IMR-90 (cell line): ENCODE measurements around the gene LATS2. TPM values are rescaled to one million over a fixed set of nuclear protein-coding genes. Genes with fewer than 3 reads are reported as not detected.
"Not testable (repeated sequence)": the region's sequence is repeated elsewhere in the genome, so short reads cannot be mapped to it uniquely, and the experiment has no call there.

ENCODE experiments used
- ATAC-seq: fragments of 200-7000 bp; cut with Tn5 transposase; 2 replicates; pipeline ENCODE4 v1.9.1; 2020; ENCODE audit warnings: low read depth, mild to moderate bottlenecking, moderate library complexity
- BruUV-seq: library from RNA; stranded (reverse); fragments of 400-500 nt; replicated peaks from 2 replicates; lab custom pipeline; 2021; lab: Mats Ljungman, UMichigan
- CTCF ChIA-PET: fragments of 300-600 bp; formaldehyde crosslinking; extraction: SDS; loops from one replicate; lab custom pipeline; 2021; ENCODE audit warnings: antibody characterized with exemption; lab: Yijun Ruan, JAX
- POLR2A ChIA-PET: fragments of 300-600 bp; sonication (Branson Sonifier 250); formaldehyde crosslinking; loops from one replicate; lab custom pipeline; 2022; ENCODE audit warnings: antibody characterized with exemption; ENCODE audit not compliant: unreplicated experiment; lab: Charles Lee
- DNase-seq: peaks from one replicate; pipeline ENCODE4 v3.0.0; 2013
- H2AFZ ChIP-seq: replicated peaks from 2 replicates; pipeline ENCODE3; 2013; ENCODE audit warnings: low read length, mild to moderate bottlenecking; ENCODE audit not compliant: poor library complexity
- H2AK5ac ChIP-seq: 2 replicates; pipeline ENCODE4 v1.6.1; 2013; ENCODE audit warnings: low read depth, low read length, inconsistent platforms
- H2AK9ac ChIP-seq: replicated peaks from 2 replicates; pipeline ENCODE3; 2013; ENCODE audit warnings: mild to moderate bottlenecking, low read depth, low read length, moderate library complexity; ENCODE audit not compliant: poor library complexity
- H2BK120ac ChIP-seq: 2 replicates; pipeline ENCODE4 v1.6.1; 2013; ENCODE audit warnings: low read depth, low read length, inconsistent platforms
- H2BK15ac ChIP-seq: 3 replicates; pipeline ENCODE4 v1.6.1; 2013; ENCODE audit warnings: low read depth, low read length, inconsistent platforms
- H2BK20ac ChIP-seq: 2 replicates; pipeline ENCODE4 v1.6.1; 2013; ENCODE audit warnings: low read depth, mild to moderate bottlenecking, inconsistent platforms, low read length, moderate library complexity
- H2BK5ac ChIP-seq: 2 replicates; pipeline ENCODE4 v1.6.1; 2013; ENCODE audit warnings: mild to moderate bottlenecking, low read depth, low read length, inconsistent platforms; ENCODE audit not compliant: poor library complexity, severe bottlenecking
- H3K14ac ChIP-seq: replicated peaks from 2 replicates; pipeline ENCODE4 v1.6.1; 2013; ENCODE audit warnings: low read depth, low read length, inconsistent platforms
- H3K18ac ChIP-seq: 2 replicates; pipeline ENCODE4 v1.6.1; 2013; ENCODE audit warnings: low read depth, low read length, control low read depth
- H3K23ac ChIP-seq: 2 replicates; pipeline ENCODE4 v1.6.1; 2013; ENCODE audit warnings: low read depth, low read length, inconsistent platforms
- H3K27ac ChIP-seq: 2 replicates; pipeline ENCODE4 v1.5.1; 2013; ENCODE audit warnings: mild to moderate bottlenecking, control low read depth, low read length; ENCODE audit not compliant: insufficient read depth
- H3K27me3 ChIP-seq: 2 replicates; pipeline ENCODE4 v1.6.1; 2013; ENCODE audit warnings: low read length; ENCODE audit not compliant: control insufficient read depth, insufficient read depth
- H3K36me3 ChIP-seq: 2 replicates; pipeline ENCODE4 v1.6.1; 2013; ENCODE audit warnings: low read length, mixed read lengths; ENCODE audit not compliant: control insufficient read depth, insufficient read depth
- H3K4ac ChIP-seq: 2 replicates; pipeline ENCODE4 v1.6.1; 2013; ENCODE audit warnings: low read depth, low read length, inconsistent platforms
- H3K4me1 ChIP-seq: 2 replicates; pipeline ENCODE4 v1.6.1; 2013; ENCODE audit warnings: low read length, mixed read lengths; ENCODE audit not compliant: control insufficient read depth, insufficient read depth
- H3K4me2 ChIP-seq: 2 replicates; pipeline ENCODE4 v1.6.1; 2013; ENCODE audit warnings: low read depth, mild to moderate bottlenecking, control low read depth, low read length, moderate library complexity
- H3K4me3 ChIP-seq: 2 replicates; pipeline ENCODE4 v1.5.1; 2013; ENCODE audit warnings: low read depth, mild to moderate bottlenecking, control low read depth, low read length, moderate library complexity; ENCODE audit not compliant: insufficient read depth
- H3K56ac ChIP-seq: 2 replicates; pipeline ENCODE4 v1.6.1; 2013; ENCODE audit warnings: low read length, inconsistent platforms; ENCODE audit not compliant: insufficient read depth; ENCODE audit errors: extremely low read depth
- H3K79me1 ChIP-seq, 2 experiments: 2 replicates each; pipeline ENCODE4 v1.6.1; 2013; ENCODE audit warnings: low read length in 2 of 2, inconsistent platforms in 1 of 2, low read depth in 1 of 2
- H3K9ac ChIP-seq: 2 replicates; pipeline ENCODE4 v1.6.1; 2013; ENCODE audit warnings: low read depth, low read length, control low read depth
- H3K9me1 ChIP-seq: 2 replicates; pipeline ENCODE4 v1.6.1; 2013; ENCODE audit warnings: low read length, inconsistent platforms; ENCODE audit not compliant: insufficient read depth
- H3K9me3 ChIP-seq: 2 replicates; pipeline ENCODE4 v1.6.1; 2013; ENCODE audit warnings: low read length; ENCODE audit not compliant: control insufficient read depth, insufficient read depth
- H4K20me1 ChIP-seq: 2 replicates; pipeline ENCODE4 v1.6.1; 2013; ENCODE audit warnings: low read length, inconsistent platforms; ENCODE audit not compliant: insufficient read depth
- H4K5ac ChIP-seq: 2 replicates; pipeline ENCODE4 v1.6.1; 2013; ENCODE audit warnings: mild to moderate bottlenecking, low read depth, low read length, control low read depth
- H4K8ac ChIP-seq, 2 experiments: 2 replicates each; pipeline ENCODE4 v1.6.1; 2013; ENCODE audit warnings: low read depth in 2 of 2, low read length in 2 of 2, control low read depth in 1 of 2, inconsistent platforms in 1 of 2
- H4K91ac ChIP-seq: 2 replicates; pipeline ENCODE4 v1.6.1; 2013; ENCODE audit warnings: low read depth, low read length, inconsistent platforms; ENCODE audit not compliant: insufficient read depth
- WGBS, 2 experiments: methylation state at CpG; one replicate each; pipeline versions ENCODE4 v1.1.5 to v1.1.7; 2013; ENCODE audit warnings: missing lambda C conversion rate in 2 of 2; ENCODE audit not compliant: insufficient read length in 1 of 2; ENCODE audit errors: extremely low coverage in 2 of 2; 5-methylcytosine and 5-hydroxymethylcytosine counted together
- dilution Hi-C: fragments of 300-500 bp; cut with HindIII; formaldehyde crosslinking; loops from one replicate; pipeline ENCODE4 v1.14.3; 2018; ENCODE audit warnings: low sequenced_read_pairs; ENCODE audit not compliant: unreplicated experiment
- in situ Hi-C: fragments of 300-500 bp; cut with MboI; formaldehyde crosslinking; loops from 3 replicates; pipeline ENCODE4 v1.14.3; 2019; ENCODE audit warnings: low sequenced_read_pairs, inconsistent platforms, mixed read lengths
- intact Hi-C: fragments of 100-400 bp; cut with micrococcal nuclease; formaldehyde crosslinking; loops from 2 replicates; pipeline ENCODE4 v1.10.0; 2022
- polyA plus RNA-seq, 3 experiments: library from polyadenylated mRNA; depleted of rRNA; stranded (reverse); fragments of >200 nt; gene quantifications; 2 replicates each; pipeline ENCODE4 v1.2.3, GENCODE V29; 2012; ENCODE audit warnings: low replicate concordance in 1 of 3
- total RNA-seq: library from RNA; depleted of rRNA; stranded (reverse); fragments of >200 nt; gene quantifications from 2 replicates; pipeline ENCODE4 v1.2.3, GENCODE V29; 2012

The LATS2 gene
- total and polyA plus RNA-seq, 2 of the 4 experiments (the other 2 are of a cell fraction), result 12.7 to 22.4 TPM

DNA sequence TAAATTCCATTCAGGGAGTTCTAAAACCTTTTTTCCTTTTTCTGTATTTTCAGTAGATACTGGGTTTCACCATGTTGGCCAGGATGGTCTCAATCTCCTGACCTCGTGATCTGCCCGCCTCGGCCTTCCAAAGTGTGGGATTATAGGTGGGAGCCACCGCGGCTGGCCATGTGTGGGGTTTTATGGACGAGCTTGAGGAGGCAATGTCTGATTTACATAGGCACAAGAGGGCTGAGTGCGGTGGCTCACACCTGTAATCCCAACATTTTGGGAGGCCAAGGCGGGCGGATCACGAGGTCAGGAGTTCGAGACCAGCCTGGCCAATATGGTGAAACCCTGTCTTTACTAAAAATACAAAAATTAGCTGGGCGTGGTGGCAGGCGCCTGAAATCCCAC lies 136.0 kb downstream of the LATS2 start:
- DNase-seq, BruUV-seq, H3K27me3 ChIP-seq, H2BK120ac ChIP-seq, H3K4me2 ChIP-seq, H3K14ac ChIP-seq, H2AK9ac ChIP-seq, H4K5ac ChIP-seq, H3K27ac ChIP-seq, H2BK20ac ChIP-seq, H4K91ac ChIP-seq, H2AFZ ChIP-seq, H4K20me1 ChIP-seq, H3K9me3 ChIP-seq, H3K4ac ChIP-seq, H4K8ac ChIP-seq, dilution Hi-C loops, H3K4me1 ChIP-seq, H2BK5ac ChIP-seq, H3K9me1 ChIP-seq, H3K56ac ChIP-seq, H3K23ac ChIP-seq, H3K79me1 ChIP-seq, H3K36me3 ChIP-seq, H3K9ac ChIP-seq, H2AK5ac ChIP-seq, H2BK15ac ChIP-seq, H3K18ac ChIP-seq, POLR2A ChIA-PET, H3K4me3 ChIP-seq, ATAC-seq: not testable (repeated sequence)
- intact Hi-C loops, result loop anchor here (1.0 to 5.0 kb wide), 3 partner anchors 97 to 743 kb away; no protein-coding TSS in a partner anchor
- in situ Hi-C loops, result loop anchor here (5.0 to 10.0 kb wide), 2 partner anchors 433 to 741 kb away; no protein-coding TSS in a partner anchor
- WGBS, 2 experiments, result no CpG with 5 or more reads among the region's 13 CpGs
- CTCF ChIA-PET, result interaction anchor here (0.5 to 1.6 kb wide), 11 partner anchors 11 to 661 kb away, joined by 3 to 8 read pairs (median 5); partner anchors contain the start of gene IL17D
